Measurements from ENCODE around the gene PRSS3. TPM values are rescaled to one million over a fixed set of nuclear protein-coding genes. Genes with fewer than 3 reads are reported as not detected.
"Not testable (repeated sequence)": the region's sequence is repeated elsewhere in the genome, so short reads cannot be mapped to it uniquely, and the experiment has no call there.

The PRSS3 gene
- total and polyA plus RNA-seq, 8 donors: 1.8 to 91.2 (median 13.2) TPM; not detected in 1

- no peak for TF ChIP-seq POLR2A (IDR thresholded peaks at IDR 0.05)
- TF ChIP-seq CTCF (IDR thresholded peaks at IDR 0.05): no peak
- no peak for TF ChIP-seq POLR2AphosphoS5 (IDR thresholded peaks at IDR 0.05)
- no peak for TF ChIP-seq EP300 (IDR thresholded peaks at IDR 0.05)
- Histone ChIP-seq H3K27me3 (no peaks in the 10 kb centered on the region), H3K36me3 (no peaks in the 10 kb centered on the region), H3K4me1 (peaks cover 12 to 90% (median 41%) of the 10 kb centered on the region in 4 donors), H3K4me3 (no peak overlapping the region), H3K27ac (peak overlapping the region in 4 of 5 donors; percentile 41 to 74 (median 60)), H3K9me3 (no peaks in the 10 kb centered on the region)
- 69 to 79% (median 74%) methylated on average over 11 of the region's 11 CpGs for WGBS, 5 donors
- intact Hi-C loops (cut with DNase I; ENCODE audit: low total_unique reads): no loop called here
- no peak for DNase-seq
Measured at GRCh38 chr9:33835625-33836260, 40.4 kb downstream of the PRSS3 start.

- H3K27me3 ChIP-seq; DNase-seq; H3K9me3 ChIP-seq; intact Hi-C loops (cut with DNase I; ENCODE audit: low total_unique reads); H3K36me3 ChIP-seq; H3K4me3 ChIP-seq: not testable (repeated sequence)
- peak; percentile 57 to 86 (median 62) for TF ChIP-seq POLR2AphosphoS5 (IDR thresholded peaks at IDR 0.05)
- peak overlapping the region in 4 of 5 donors; percentile 41 to 74 (median 60) for H3K27ac ChIP-seq
- WGBS, 5 donors: 46 to 81% (median 59%) methylated on average over 2 of the region's 2 CpGs
- peaks cover 17 to 95% (median 46%) of the 10 kb centered on the region in 4 donors for H3K4me1 ChIP-seq
Measured at GRCh38 chr9:33836261-33836660, 40.9 kb downstream of the PRSS3 start.

- intact Hi-C loops (cut with DNase I; ENCODE audit: low total_unique reads): no loop called here
- Histone ChIP-seq H3K27ac (peak overlapping the region in 3 of 5 donors; percentile 17 to 74 (median 61)), H3K4me1 (peaks cover 19 to 98% (median 49%) of the 10 kb centered on the region in 4 donors), H3K4me3 (no peak overlapping the region), H3K36me3 (no peaks in the 10 kb centered on the region), H3K27me3 (no peaks in the 10 kb centered on the region), H3K9me3 (no peaks in the 10 kb centered on the region)
- DNase-seq: no peak
- 38 to 85% (median 81%) methylated on average over 4 of the region's 4 CpGs for WGBS, 5 donors
- TF ChIP-seq POLR2AphosphoS5 (IDR thresholded peaks at IDR 0.05) (no peak), CTCF (IDR thresholded peaks at IDR 0.05) (no peak), POLR2A (IDR thresholded peaks at IDR 0.05) (no peak), EP300 (IDR thresholded peaks at IDR 0.05) (no peak)
Measured at GRCh38 chr9:33837138-33837537, 41.8 kb downstream of the PRSS3 start.

- no peak for DNase-seq
- H3K27me3 ChIP-seq: no peaks in the 10 kb centered on the region
- H3K36me3 ChIP-seq: no peaks in the 10 kb centered on the region
- TF ChIP-seq CTCF (IDR thresholded peaks at IDR 0.05): no peak
- TF ChIP-seq POLR2AphosphoS5 (IDR thresholded peaks at IDR 0.05): no peak
- TF ChIP-seq POLR2A (IDR thresholded peaks at IDR 0.05): no peak
- no peak for TF ChIP-seq EP300 (IDR thresholded peaks at IDR 0.05)
- H3K4me3 ChIP-seq: no peak overlapping the region
- 21 to 33% (median 25%) methylated on average over 2 of the region's 2 CpGs for WGBS, 5 donors
- H3K9me3 ChIP-seq: no peaks in the 10 kb centered on the region
- intact Hi-C loops (cut with DNase I; ENCODE audit: low total_unique reads): no loop called here
- H3K27ac ChIP-seq: no peak overlapping the region
- H3K4me1 ChIP-seq: peaks cover 17 to 96% (median 65%) of the 10 kb centered on the region in 4 donors
Measured at GRCh38 chr9:33840381-33840780, 45.0 kb downstream of the PRSS3 start.

All from stomach (tissue), 9 donors.